Measurements from ENCODE around the gene CYP39A1.

The CYP39A1 gene

GRCh38 chr6:46586906-46587305 lies 65.7 kb downstream of the CYP39A1 start:
- DNase-seq = no peak

GRCh38 chr6:46584586-46584985 lies 68.0 kb downstream of the CYP39A1 start:
- no peak for DNase-seq

DNA sequence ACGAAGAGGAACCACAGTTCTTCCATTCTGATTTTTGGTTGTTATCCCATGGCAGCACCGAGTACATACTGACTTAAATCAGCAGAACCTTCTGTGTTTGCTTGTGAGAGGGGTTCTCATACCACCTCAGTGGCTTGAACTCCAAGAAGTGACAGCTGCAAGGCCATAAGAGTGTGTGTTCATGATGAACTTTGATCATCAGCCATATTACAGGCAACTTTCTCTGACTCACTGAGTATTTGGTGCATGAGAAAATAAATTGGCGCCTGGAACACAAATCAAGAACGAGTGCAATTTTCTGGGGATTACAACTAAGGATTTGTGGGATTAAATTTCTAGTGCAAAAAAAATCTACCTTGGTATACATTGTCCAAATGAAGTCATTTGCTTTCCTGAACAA lies 68.9 kb downstream of the CYP39A1 start:
- no peak for DNase-seq

DNA sequence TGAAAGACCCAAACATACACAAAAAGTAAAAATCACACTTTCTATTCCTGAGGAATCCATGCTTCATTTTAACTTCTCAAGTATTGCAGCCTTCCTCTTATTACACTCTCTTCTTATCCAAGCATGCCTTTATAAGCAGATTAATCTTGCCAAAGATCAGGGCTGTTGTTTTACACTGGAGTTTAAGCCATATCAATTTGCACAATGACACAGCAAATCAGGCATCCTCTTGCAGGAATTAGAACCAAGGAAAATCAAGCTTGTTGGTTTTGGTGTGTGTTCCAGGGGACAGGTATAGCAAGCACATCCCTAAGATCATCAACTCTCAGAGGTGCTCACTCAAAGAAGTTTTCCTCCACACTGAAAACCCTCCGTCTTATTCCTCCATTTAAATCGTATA lies 69.5 kb downstream of the CYP39A1 start:
- DNase-seq = no peak

- no peak for DNase-seq
Measured at GRCh38 chr6:46581459-46582177, 71.0 kb downstream of the CYP39A1 start.

DNA sequence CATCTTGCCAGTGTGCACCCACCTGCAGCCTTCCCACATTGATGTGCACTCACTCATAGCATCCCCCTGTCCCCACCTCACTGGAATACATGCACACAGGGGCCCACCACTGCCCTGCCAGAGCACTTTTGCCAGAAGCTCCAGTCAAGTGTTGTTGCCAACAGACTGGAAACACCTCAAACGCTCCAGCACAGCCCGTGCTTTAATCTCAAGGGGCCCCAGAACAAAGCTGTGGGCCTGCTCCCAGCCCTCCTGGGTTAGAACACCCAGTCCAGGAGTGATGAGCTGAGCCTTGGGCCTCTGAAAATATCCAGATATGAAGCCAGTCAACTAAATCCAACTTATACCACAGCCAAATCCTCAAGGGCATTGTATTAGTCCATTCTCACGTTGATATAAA lies 77.1 kb downstream of the CYP39A1 start:
- DNase-seq = no peak

DNA sequence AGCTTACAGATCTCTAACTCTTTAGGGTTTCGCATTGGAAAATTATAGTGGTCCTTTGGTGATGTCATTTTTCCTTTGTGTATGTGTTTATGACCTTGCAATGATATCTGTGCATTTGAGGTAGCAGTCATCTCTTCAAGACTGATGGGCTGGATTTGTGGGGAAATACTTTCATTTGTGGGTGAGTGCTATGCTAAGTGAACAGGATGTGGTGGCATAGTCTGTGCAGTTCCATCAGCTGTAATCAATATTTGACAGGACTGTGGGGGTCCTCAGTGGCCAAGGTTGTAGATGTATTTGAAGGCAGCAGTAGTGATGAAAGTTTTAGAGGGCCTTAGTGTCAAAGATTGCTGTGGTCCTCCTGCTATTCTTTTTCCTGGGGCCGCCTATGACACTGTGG lies 79.5 kb downstream of the CYP39A1 start:
- DNase-seq = no peak

DNA sequence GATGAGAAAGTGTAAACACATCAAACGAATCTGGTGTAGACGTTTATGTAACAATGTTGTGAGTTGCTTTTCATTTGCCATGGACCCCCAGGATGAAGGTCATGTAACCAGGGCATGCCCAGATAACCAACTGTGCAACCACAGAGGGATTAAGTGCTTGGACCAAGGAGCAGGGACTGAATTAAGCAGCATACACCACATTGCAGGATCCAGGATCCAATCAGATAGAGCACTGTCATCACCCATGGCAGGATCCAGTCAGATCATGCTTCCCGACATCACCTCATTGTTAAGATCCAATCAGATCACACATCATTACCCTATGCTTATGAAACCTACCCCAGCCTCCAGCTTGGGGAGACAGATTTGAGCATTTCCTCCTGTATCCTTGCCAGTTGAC lies 87.1 kb downstream of the CYP39A1 start:
- DNase-seq = no peak

GRCh38 chr6:46563924-46564323 lies 88.7 kb downstream of the CYP39A1 start:
- no peak for DNase-seq

- DNase-seq = no peak
Measured at GRCh38 chr6:46556053-46556452, 96.6 kb downstream of the CYP39A1 start.

DNA sequence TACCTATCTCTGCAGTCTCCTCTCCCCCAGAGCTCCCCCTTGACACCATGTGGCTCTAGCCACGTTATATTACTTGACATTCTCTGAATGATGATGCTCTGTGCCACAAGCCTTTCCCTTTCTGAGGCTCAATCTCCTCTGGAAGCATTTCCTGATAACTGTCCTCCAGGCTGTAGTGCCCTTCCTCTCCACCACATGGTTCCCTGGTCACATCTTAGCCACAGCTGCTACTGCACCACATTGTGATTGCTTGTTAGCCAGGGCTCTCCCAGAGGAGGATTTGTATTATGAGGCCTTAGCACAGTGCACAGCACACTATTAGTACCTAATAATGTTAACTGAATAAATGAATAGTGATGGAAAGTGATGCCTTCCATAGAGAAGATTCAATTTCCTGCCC lies 97.5 kb downstream of the CYP39A1 start:
- no peak for DNase-seq

- DNase-seq = no peak
Measured at GRCh38 chr6:46549155-46549554, 103.5 kb downstream of the CYP39A1 start.

- DNase-seq = no peak
Measured at GRCh38 chr6:46541556-46541955, 111.1 kb downstream of the CYP39A1 start.

GRCh38 chr6:46539866-46540265 lies 112.8 kb downstream of the CYP39A1 start:
- DNase-seq = no peak

DNA sequence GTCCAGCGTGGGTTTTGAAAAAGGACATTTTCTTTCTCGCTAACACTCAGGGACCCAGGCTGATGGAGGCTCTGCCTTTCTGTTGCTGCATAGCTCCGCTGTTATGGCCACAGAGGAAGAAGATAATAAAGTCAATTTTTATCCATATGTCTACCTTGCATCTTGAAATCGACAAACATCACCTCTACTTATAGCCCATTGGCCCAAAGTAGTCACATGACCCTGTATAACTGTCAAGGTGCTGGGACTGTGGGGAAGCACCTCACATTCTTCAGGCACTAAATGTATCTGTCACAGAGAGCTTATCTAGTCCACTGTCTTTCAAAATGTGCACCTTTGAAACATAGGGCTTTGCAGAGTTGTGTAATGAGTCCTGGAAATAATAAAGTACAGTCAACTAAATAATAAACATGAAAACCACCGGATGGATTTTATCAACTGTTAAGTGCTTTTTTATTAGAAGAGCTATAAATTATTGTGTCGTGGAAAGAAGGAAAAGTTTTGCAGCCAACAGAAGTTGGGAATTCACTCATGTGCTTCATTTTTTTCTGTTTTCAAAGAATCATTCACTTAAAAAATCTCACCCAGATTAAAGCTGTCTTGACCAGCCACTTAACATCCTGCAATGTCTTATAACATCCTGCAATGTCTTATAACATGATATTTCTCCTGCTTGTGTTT lies 113.7 kb downstream of the CYP39A1 start:
- DNase-seq = no peak

- DNase-seq = no peak
Measured at GRCh38 chr6:46530896-46531295, 121.7 kb downstream of the CYP39A1 start.

DNA sequence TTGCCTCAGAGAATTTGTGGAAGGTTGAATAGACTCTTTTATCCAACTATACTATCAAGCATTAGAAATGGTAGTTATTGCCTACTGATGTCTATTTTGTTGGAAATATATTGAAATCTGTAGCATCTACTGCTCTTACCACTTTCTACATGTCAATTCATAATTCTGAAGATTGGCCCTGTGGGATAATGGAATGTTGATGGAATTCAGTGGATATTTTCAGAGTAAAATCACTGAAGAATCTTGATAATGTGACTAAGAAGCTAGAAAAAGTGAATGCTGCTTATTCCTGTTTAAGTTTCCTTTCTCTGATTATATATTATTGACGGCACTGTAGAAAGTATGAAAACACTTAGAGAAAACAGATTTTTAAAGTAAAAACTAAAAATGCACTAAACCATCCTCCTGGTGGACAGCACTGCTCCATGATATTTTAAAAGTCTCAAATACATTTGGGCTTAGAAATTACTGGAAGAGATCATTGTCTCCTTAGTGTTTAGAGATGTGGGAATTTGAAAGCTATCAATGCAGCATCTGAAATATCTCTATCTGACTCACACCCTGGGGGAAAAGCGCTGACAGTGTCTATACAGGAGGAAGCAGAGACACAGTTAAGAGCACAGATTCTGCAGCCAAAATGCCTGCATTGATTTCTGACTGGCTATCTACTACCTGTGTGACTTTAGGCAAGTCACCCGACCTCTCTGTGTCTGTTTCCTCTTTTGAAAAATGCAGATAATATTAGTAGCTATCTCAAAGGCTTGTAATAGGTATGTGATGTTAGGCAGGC lies 123.5 kb downstream of the CYP39A1 start:
- no peak for DNase-seq

- DNase-seq = no peak
Measured at GRCh38 chr6:46526607-46527006, 126.0 kb downstream of the CYP39A1 start.

GRCh38 chr6:46525583-46525982 lies 127.0 kb downstream of the CYP39A1 start:
- DNase-seq = no peak

GRCh38 chr6:46521464-46521971 lies 131.1 kb downstream of the CYP39A1 start:
- DNase-seq = no peak

GRCh38 chr6:46517202-46517601 lies 135.4 kb downstream of the CYP39A1 start:
- DNase-seq = no peak

DNA sequence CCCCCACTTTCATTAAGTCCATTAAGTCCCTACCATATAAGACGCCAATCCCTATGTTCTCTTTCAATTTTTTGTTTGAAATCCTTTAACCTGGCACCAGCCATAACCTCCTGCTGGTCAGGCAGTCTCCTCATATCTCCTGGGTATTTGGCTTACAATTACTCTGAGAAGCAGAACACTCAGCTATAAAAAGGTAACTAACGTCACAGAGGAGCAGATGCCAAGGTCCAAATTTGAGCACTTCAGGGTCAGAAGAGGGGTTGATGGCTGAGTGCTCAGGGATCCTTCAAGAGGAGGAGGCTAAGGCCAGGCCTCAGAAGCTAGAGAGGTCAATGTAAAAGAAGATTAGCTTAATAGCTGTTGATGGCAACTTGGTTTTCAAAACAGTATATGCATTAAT lies 139.1 kb downstream of the CYP39A1 start:
- DNase-seq = no peak

- no peak for DNase-seq
Measured at GRCh38 chr6:46511320-46511719, 141.3 kb downstream of the CYP39A1 start.

DNA sequence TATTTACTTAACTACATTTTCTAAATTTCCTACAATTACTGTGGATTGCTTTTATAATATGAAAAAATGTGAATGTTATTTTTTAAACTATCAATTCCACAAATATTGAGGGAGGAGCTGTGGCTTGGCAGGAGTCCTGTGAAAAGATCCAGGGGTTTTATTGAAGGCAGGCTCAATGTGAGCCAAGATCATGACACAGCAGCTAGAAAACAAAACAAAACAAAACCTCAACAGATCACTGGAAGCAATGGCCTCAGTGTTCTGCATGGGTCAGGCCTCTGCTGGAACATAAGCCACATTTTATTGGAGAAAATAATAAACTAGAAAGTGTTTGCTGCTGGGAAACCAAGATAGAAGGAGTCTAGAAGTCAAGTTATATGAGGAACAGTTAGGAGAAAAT lies 142.0 kb downstream of the CYP39A1 start:
- DNase-seq = no peak

All from activated CD4-positive, alpha-beta T cell treated with anti-CD3 and anti-CD28 coated beads, Interleukin-2, amount 50 U/mL, for 4 hours (primary cell).